HEK293 (cell line): ENCODE data around the gene CDC42SE1.

Experiments
- CTCF ChIA-PET: fragments of 350-600 bp; formaldehyde crosslinking; extraction: SDS; loops from one replicate; lab custom pipeline; 2021; ENCODE audit warnings: antibody characterized with exemption; lab: Yijun Ruan, JAX
- POLR2A ChIA-PET: fragments of 300-600 bp; formaldehyde crosslinking; extraction: SDS; loops from one replicate; lab custom pipeline; 2020; ENCODE audit warnings: antibody characterized with exemption, inconsistent platforms; lab: Yijun Ruan, JAX
- H3K27ac ChIP-seq: fragments of 200-500 bp; sonication (Bioruptor generic); 2 replicates; pipeline ENCODE4 v1.5.1; 2014; ENCODE audit warnings: low read depth, low read length, control low read depth, inconsistent platforms; ENCODE audit errors: extremely low read depth
- H3K36me3 ChIP-seq, 2 experiments: fragments of 200-500 bp in 1 of 2; sonication (Bioruptor generic) in 1 of 2; 1 replicate in 1 of 2; 2 replicates in 1 of 2; pipeline ENCODE4 v1.5.1; 2014 to 2017; ENCODE audit warnings: inconsistent platforms in 2 of 2, low read length in 2 of 2; ENCODE audit not compliant: control insufficient read depth in 2 of 2, insufficient read depth in 1 of 2
- H3K4me1 ChIP-seq: fragments of 200-500 bp; sonication (Bioruptor generic); 2 replicates; pipeline ENCODE4 v1.5.1; 2014; ENCODE audit warnings: mild to moderate bottlenecking, low read length, inconsistent platforms; ENCODE audit not compliant: control insufficient read depth, insufficient read depth
- H3K4me3 ChIP-seq: 2 replicates; pipeline ENCODE4 v1.5.1; 2011; ENCODE audit warnings: low read depth, mild to moderate bottlenecking, control low read depth, low read length, moderate library complexity
- H3K9me3 ChIP-seq: fragments of 200-500 bp; sonication (Bioruptor generic); 2 replicates; pipeline ENCODE4 v1.5.1; 2014; ENCODE audit warnings: low read depth, low read length, inconsistent platforms; ENCODE audit not compliant: control insufficient read depth, insufficient read depth
- BCL6B ChIP-seq: fragments of 450-650 bp; formaldehyde crosslinking; IDR thresholded peaks from 2 replicates; pipeline ENCODE4 v1.5.1; 2017; ENCODE audit warnings: missing biosample characterization, missing genetic modification characterization
- PATZ1 ChIP-seq: fragments of 450-650 bp; formaldehyde crosslinking; IDR thresholded peaks from 2 replicates; pipeline ENCODE4 v1.5.1; 2016; ENCODE audit warnings: missing biosample characterization, missing genetic modification characterization
- SCRT2 ChIP-seq: fragments of 450-650 bp; formaldehyde crosslinking; IDR thresholded peaks from 2 replicates; pipeline ENCODE4 v1.5.1; 2016; ENCODE audit warnings: missing biosample characterization, missing genetic modification characterization
- SP3 ChIP-seq: fragments of 450-650 bp; formaldehyde crosslinking; IDR thresholded peaks from 2 replicates; pipeline ENCODE4 v1.5.1; 2016; ENCODE audit warnings: missing biosample characterization, missing genetic modification characterization
- ZBTB11 ChIP-seq: fragments of 450-650 bp; formaldehyde crosslinking; conservative IDR thresholded peaks from 2 replicates; pipeline ENCODE4 v1.5.1; 2016; ENCODE audit warnings: low read depth, missing biosample characterization, missing genetic modification characterization
- ZBTB49 ChIP-seq: fragments of 450-650 bp; formaldehyde crosslinking; IDR thresholded peaks from 2 replicates; pipeline ENCODE4 v1.5.1; 2016; ENCODE audit warnings: missing biosample characterization, missing genetic modification characterization, low read depth
- ZBTB8A ChIP-seq: fragments of 450-650 bp; formaldehyde crosslinking; IDR thresholded peaks from 2 replicates; pipeline ENCODE4 v1.5.1; 2016; ENCODE audit warnings: missing biosample characterization, missing genetic modification characterization
- ZEB2 ChIP-seq: fragments of 450-650 bp; formaldehyde crosslinking; IDR thresholded peaks from 2 replicates; pipeline ENCODE4 v1.5.1; 2016; ENCODE audit warnings: missing biosample characterization, missing genetic modification characterization
- ZFP3 ChIP-seq: fragments of 450-650 bp; formaldehyde crosslinking; IDR thresholded peaks from 2 replicates; pipeline ENCODE4 v1.5.1; 2016; ENCODE audit warnings: low read depth, missing biosample characterization, missing genetic modification characterization
- ZNF121 ChIP-seq: fragments of 450-650 bp; formaldehyde crosslinking; IDR thresholded peaks from 2 replicates; pipeline ENCODE4 v1.5.1; 2016; ENCODE audit warnings: missing biosample characterization, missing genetic modification characterization
- ZNF341 ChIP-seq: fragments of 450-650 bp; formaldehyde crosslinking; IDR thresholded peaks from 2 replicates; pipeline ENCODE4; 2016; ENCODE audit warnings: low read depth, missing biosample characterization, missing genetic modification characterization
- ZNF404 ChIP-seq: fragments of 450-650 bp; formaldehyde crosslinking; IDR thresholded peaks from 2 replicates; pipeline ENCODE4 v1.5.1; 2017; ENCODE audit warnings: missing biosample characterization, missing genetic modification characterization
- ZNF514 ChIP-seq: fragments of 450-650 bp; formaldehyde crosslinking; IDR thresholded peaks from 2 replicates; pipeline ENCODE4 v1.5.1; 2016; ENCODE audit warnings: missing biosample characterization, missing genetic modification characterization
- ZNF548 ChIP-seq: fragments of 450-650 bp; formaldehyde crosslinking; IDR thresholded peaks from 2 replicates; pipeline ENCODE4 v1.5.1; 2016; ENCODE audit warnings: missing biosample characterization, missing genetic modification characterization
- ZNF600 ChIP-seq: fragments of 450-650 bp; formaldehyde crosslinking; IDR thresholded peaks from 2 replicates; pipeline ENCODE4 v1.5.1; 2016; ENCODE audit warnings: missing biosample characterization, missing genetic modification characterization
- ZNF623 ChIP-seq: fragments of 450-650 bp; formaldehyde crosslinking; IDR thresholded peaks from 2 replicates; pipeline ENCODE4 v1.5.1; 2016; ENCODE audit warnings: missing biosample characterization, missing genetic modification characterization
- ZNF660 ChIP-seq: fragments of 450-650 bp; IDR thresholded peaks from 2 replicates; pipeline ENCODE4 v1.5.1; 2018; ENCODE audit warnings: missing biosample characterization, mild to moderate bottlenecking, missing genetic modification characterization
- ZSCAN18 ChIP-seq: fragments of 450-650 bp; formaldehyde crosslinking; IDR thresholded peaks from 2 replicates; pipeline ENCODE4 v1.5.1; 2016; ENCODE audit warnings: missing biosample characterization, missing genetic modification characterization

Gene CDC42SE1

GRCh38 chr1:151049458-151049857 is 10.0 kb downstream of the CDC42SE1 start:
- Histone ChIP-seq H3K27ac (no peak overlapping the region), H3K4me1 (no peaks in the 10 kb centered on the region), H3K36me3 (peaks cover 0 to 40% of the 10 kb centered on the region in 2 experiments; a peak in 2 of 3 replicates), H3K9me3 (no peaks in the 10 kb centered on the region), H3K4me3 (no peak overlapping the region)
- TF ChIP-seq ZNF121 (0 out of 2 replicates have a peak, but pooled peaks have one; percentile 12), ZNF341 (tag by site-specific recombination) (no peak)
- ChIA-PET POLR2A (interaction anchor here (0.6 to 1.2 kb wide), 5 partner anchors 10 to 254 kb away, joined by 3 to 5 read pairs (median 3); partner anchors contain the start of genes CDC42SE1 and MLLT11), CTCF (interaction anchor here (1.1 to 3.0 kb wide), 2 partner anchors 9 to 10 kb away, joined by 5 to 11 read pairs; partner anchors contain the start of genes CDC42SE1 and MLLT11)

- CTCF ChIA-PET, result interaction anchor here (1.1 to 1.8 kb wide), 3 partner anchors 9 to 24 kb away, joined by 4 to 15 read pairs (median 9); partner anchors contain the start of gene MLLT11
- no peaks in the 10 kb centered on the region for H3K4me1 ChIP-seq
- peaks cover 0 to 31% of the 10 kb centered on the region in 2 experiments; a peak in 2 of 3 replicates for H3K36me3 ChIP-seq
- POLR2A ChIA-PET, result interaction anchor here (0.7 to 2.4 kb wide), 5 partner anchors 10 to 707 kb away, joined by 3 to 17 read pairs (median 9); partner anchors contain the start of genes CDC42SE1, MINDY1 and MLLT11
- H3K4me3 ChIP-seq, result peak overlapping the region; percentile 52
- TF ChIP-seq SCRT2 (tag by site-specific recombination) (0 out of 2 replicates have a peak, but pooled peaks have one; percentile 54), ZNF600 (tag by site-specific recombination) (peak; percentile 30), ZSCAN18 (no peak), ZNF660 (tag by site-specific recombination) (no peak), PATZ1 (tag by site-specific recombination) (peak; percentile 18; the same call in 1 of the 2 replicates)
- peak overlapping the region; percentile 81; the same call in 1 of the 2 replicates for H3K27ac ChIP-seq
- no peaks in the 10 kb centered on the region for H3K9me3 ChIP-seq
These were observed 10.8 kb downstream of the CDC42SE1 start for GRCh38 chr1:151048645-151049032.

- H3K36me3 ChIP-seq, result peaks cover 0 to 31% of the 10 kb centered on the region in 2 experiments; a peak in 2 of 3 replicates
- H3K4me1 ChIP-seq, result no peaks in the 10 kb centered on the region
- H3K9me3 ChIP-seq, result no peaks in the 10 kb centered on the region
- peak overlapping the region; percentile 52 for H3K4me3 ChIP-seq
- POLR2A ChIA-PET, result interaction anchor here (1.2 to 2.4 kb wide), 6 partner anchors 10 to 42 kb away, joined by 3 to 17 read pairs (median 8); partner anchors contain the start of genes CDC42SE1, MINDY1 and MLLT11
- H3K27ac ChIP-seq, result peak overlapping the region; percentile 81
- CTCF ChIA-PET, result interaction anchor here (0.6 to 2.0 kb wide), 7 partner anchors 9 to 110 kb away, joined by 3 to 15 read pairs (median 4); partner anchors contain the start of genes CDC42SE1 and MLLT11
- no peak for TF ChIP-seq ZNF548 (tag by site-specific recombination)
- peak; percentile 38; the same call in 1 of the 2 replicates for TF ChIP-seq ZBTB11 (tag by site-specific recombination)
- TF ChIP-seq ZBTB8A (tag by site-specific recombination), result peak; percentile 84
- TF ChIP-seq ZNF623 (tag by site-specific recombination), result no peak
- peak; percentile 63 for TF ChIP-seq ZEB2 (tag by site-specific recombination)
- no peak for TF ChIP-seq ZNF514 (tag by site-specific recombination)
- TF ChIP-seq ZBTB49 (tag by site-specific recombination), result no peak
- TF ChIP-seq ZNF404 (tag by site-specific recombination), result no peak
- TF ChIP-seq ZFP3 (tag by site-specific recombination), result no peak
- no peak; the same call in 1 of the 2 replicates for TF ChIP-seq SP3 (tag by site-specific recombination)
- no peak for TF ChIP-seq BCL6B
These were observed 11.3 kb downstream of the CDC42SE1 start for GRCh38 chr1:151047925-151048644.
